ENCODE measurements around the gene PVALB.

PVALB gene

GRCh38 chr22:36823186-36823839 lies 6.5 kb upstream of the PVALB start:
- POLR2A ChIA-PET: no interaction called here
- no peak for TF ChIP-seq CTCF (IDR thresholded peaks at IDR 0.05; ENCODE audit: insufficient read depth, low read length, missing control alignments)
- CTCF ChIA-PET: interaction anchor here (1.0 to 1.3 kb wide), 3 partner anchors 30 to 41 kb away, joined by 3 to 5 read pairs (median 3); no protein-coding TSS in a partner anchor
- no peak for DNase-seq (ENCODE audit: low read depth, low spot score)
- H3K4me3 ChIP-seq (ENCODE audit: low read depth, low read length): no peak overlapping the region

- ChIA-PET CTCF (no interaction called here), POLR2A (no interaction called here)
- DNase-seq (ENCODE audit: low read depth, low spot score): no peak
- TF ChIP-seq CTCF (IDR thresholded peaks at IDR 0.05; ENCODE audit: insufficient read depth, low read length, missing control alignments): no peak
- H3K4me3 ChIP-seq (ENCODE audit: low read depth, low read length): no peak overlapping the region
Observed at GRCh38 chr22:36822581-36822980, 5.7 kb upstream of the PVALB start.

- no peak for TF ChIP-seq CTCF (IDR thresholded peaks at IDR 0.05; ENCODE audit: insufficient read depth, low read length, missing control alignments)
- DNase-seq (ENCODE audit: low read depth, low spot score): no peak
- ChIA-PET POLR2A (no interaction called here), CTCF (interaction anchor here (1.4 kb wide), 1 partner anchor 38 kb away, joined by 3 read pairs; no protein-coding TSS in a partner anchor)
- no peak overlapping the region for H3K4me3 ChIP-seq (ENCODE audit: low read depth, low read length)
Observed at GRCh38 chr22:36819112-36819511, 2.3 kb upstream of the PVALB start.

- TF ChIP-seq CTCF (IDR thresholded peaks at IDR 0.05; ENCODE audit: insufficient read depth, low read length, missing control alignments): no peak
- DNase-seq (ENCODE audit: low read depth, low spot score): no peak
- CTCF ChIA-PET: interaction anchor here (1.1 to 1.4 kb wide), 2 partner anchors 38 to 39 kb away, joined by 3 read pairs; no protein-coding TSS in a partner anchor
- POLR2A ChIA-PET: interaction anchor here (0.5 kb wide), 1 partner anchor 104 kb away, joined by 3 read pairs; no protein-coding TSS in a partner anchor
- H3K4me3 ChIP-seq (ENCODE audit: low read depth, low read length): no peak overlapping the region
Observed at GRCh38 chr22:36818010-36818642, 1.3 kb upstream of the PVALB start.

- POLR2A ChIA-PET: no interaction called here
- H3K4me3 ChIP-seq (ENCODE audit: low read depth, low read length): no peak overlapping the region
- CTCF ChIA-PET: no interaction called here
- DNase-seq (ENCODE audit: low read depth, low spot score): no peak
- TF ChIP-seq CTCF (IDR thresholded peaks at IDR 0.05; ENCODE audit: insufficient read depth, low read length, missing control alignments): no peak
Observed at GRCh38 chr22:36817525-36817848, 652 bp upstream of the PVALB start.

- ChIA-PET CTCF (no interaction called here), POLR2A (no interaction called here)
- no peak overlapping the region for H3K4me3 ChIP-seq (ENCODE audit: low read depth, low read length)
- DNase-seq (ENCODE audit: low read depth, low spot score): no peak
- TF ChIP-seq CTCF (IDR thresholded peaks at IDR 0.05; ENCODE audit: insufficient read depth, low read length, missing control alignments): no peak
Observed at GRCh38 chr22:36816339-36816635, 548 bp downstream of the PVALB start.
